ENCODE data around the gene HMCN1.

- TF ChIP-seq, protein P1, sequence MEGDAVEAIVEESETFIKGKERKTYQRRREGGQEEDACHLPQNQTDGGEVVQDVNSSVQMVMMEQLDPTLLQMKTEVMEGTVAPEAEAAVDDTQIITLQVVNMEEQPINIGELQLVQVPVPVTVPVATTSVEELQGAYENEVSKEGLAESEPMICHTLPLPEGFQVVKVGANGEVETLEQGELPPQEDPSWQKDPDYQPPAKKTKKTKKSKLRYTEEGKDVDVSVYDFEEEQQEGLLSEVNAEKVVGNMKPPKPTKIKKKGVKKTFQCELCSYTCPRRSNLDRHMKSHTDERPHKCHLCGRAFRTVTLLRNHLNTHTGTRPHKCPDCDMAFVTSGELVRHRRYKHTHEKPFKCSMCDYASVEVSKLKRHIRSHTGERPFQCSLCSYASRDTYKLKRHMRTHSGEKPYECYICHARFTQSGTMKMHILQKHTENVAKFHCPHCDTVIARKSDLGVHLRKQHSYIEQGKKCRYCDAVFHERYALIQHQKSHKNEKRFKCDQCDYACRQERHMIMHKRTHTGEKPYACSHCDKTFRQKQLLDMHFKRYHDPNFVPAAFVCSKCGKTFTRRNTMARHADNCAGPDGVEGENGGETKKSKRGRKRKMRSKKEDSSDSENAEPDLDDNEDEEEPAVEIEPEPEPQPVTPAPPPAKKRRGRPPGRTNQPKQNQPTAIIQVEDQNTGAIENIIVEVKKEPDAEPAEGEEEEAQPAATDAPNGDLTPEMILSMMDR (IDR thresholded peaks at IDR 0.05; ENCODE audit: insufficient read depth, low read length, poor library complexity, severe bottlenecking) = no peak
- TF ChIP-seq EZH2phosphoT487 (conservative IDR thresholded peaks at IDR 0.05; ENCODE audit: low read length) = no peak
These were observed 126.7 kb downstream of the HMCN1 start for GRCh38 chr1:185860859-185861258.
